GM19455 (cell line): ENCODE measurements around the gene APC.
A peak's percentile ranks its signal among the peaks of the same experiment; 100 is the strongest.
"Not testable (repeated sequence)": the region's sequence is repeated elsewhere in the genome, so short reads cannot be mapped to it uniquely, and the experiment has no call there.

Source experiments
- ATAC-seq: cut with Tn5 transposase; IDR thresholded peaks from one replicate; pipeline ENCODE4 v1.9.1; 2021; ENCODE audit not compliant: unreplicated experiment

The APC gene

DNA sequence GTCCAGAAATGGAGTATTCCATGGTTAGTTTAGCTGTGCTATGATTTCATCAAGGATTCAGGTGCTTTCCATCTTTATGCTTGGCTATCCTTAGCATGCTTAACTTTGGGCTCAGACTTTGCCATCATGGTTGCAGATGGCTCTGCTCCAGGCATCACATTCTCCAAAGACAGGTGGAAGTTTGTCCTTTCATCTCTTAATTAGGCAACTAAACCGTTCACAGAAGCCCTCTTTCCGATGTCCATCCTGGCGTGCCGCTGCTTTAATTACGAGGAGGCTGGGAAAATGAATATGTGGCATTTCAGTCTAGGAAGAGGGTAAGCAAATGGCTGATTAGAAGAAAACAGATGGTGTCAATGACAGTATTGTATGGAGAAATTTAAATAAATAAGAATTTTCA lies 24.5 kb upstream of the APC start:
- no peak for ATAC-seq

DNA sequence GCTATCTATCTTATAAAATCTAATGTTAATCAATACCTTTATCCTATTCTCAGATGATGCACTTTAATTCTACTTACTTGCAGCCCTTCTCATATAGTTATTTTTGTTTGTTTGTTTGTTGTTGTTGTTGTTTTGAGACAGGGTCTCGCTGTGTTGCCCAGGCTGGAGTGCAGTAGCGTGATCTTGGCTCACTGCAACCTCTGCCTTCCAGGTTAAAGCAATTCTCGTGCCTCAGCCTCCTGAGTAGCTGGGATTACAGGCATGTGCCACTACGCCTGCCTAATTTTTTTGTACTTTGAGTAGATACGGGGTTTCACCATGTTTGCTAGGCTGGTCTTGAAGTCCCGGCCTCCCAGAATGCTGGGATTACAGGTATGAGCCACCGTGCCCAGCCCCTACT lies 20.8 kb upstream of the APC start:
- not testable (repeated sequence) for ATAC-seq

DNA sequence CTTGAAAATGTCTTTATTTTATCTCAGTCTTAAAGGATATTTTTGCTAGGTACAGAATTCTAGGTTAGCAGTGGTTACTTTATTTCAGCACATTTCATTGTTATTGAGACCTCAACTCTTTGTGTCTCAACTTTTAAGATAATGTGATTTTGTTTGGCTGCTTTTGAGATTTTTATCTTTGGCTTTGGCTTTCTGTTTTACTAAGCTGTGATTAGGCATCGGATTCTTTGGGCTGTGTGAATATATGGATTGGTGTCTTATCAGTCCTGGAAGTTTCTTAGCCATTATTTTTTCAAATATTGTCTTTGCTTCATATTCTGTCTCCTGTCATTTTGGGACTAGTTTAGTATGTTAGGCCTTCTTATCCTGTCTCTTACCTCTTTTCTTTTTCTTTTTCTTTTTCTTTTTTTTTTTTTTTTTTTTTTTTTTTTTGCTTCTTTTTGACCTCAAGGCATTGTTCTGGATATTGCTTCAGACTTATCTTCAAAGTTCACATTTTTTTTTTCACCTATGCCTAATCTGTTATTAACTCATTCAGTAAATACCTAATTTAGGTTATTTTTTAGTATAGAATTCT lies 20.1 kb upstream of the APC start:
- ATAC-seq, result no peak

DNA sequence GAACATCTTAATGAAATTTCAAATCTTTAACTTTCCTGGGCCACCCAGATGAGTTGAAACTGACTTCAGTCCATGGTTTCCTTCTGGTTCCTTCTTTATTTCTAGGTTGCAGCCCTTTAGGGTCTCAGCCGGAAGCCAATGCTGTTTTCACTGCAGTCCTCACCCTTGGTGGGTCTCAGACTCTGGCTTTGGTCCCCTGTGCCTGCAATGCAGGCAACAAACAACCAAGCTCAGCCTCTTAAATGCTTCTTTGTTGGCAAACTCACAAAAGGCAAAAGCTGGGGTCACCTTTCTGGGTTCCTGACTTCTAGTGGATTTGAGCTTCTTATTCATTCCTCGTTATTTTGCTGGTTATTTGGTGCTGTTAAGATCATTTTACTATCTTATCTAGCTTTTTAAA lies 19.3 kb upstream of the APC start:
- no peak for ATAC-seq

DNA sequence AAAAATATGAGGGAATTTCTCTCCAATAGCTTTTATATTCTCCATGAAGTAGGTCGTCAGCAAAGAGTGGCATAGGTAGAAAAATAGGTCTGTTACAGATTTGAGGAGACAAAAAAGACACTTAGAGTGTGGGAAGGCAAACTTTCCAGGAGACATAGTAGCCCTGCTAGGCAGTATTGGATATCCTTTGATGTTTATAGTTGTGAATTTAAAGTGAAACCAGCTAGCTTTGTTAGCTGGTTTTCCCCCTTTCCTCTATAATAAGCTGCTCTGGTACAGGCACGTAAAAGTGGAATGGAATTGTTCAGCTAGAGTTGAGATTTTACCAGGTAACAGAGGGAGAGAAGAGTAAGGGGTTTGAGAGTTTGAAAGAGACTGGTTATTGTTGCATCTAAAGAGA lies 17.1 kb upstream of the APC start:
- ATAC-seq, result no peak

DNA sequence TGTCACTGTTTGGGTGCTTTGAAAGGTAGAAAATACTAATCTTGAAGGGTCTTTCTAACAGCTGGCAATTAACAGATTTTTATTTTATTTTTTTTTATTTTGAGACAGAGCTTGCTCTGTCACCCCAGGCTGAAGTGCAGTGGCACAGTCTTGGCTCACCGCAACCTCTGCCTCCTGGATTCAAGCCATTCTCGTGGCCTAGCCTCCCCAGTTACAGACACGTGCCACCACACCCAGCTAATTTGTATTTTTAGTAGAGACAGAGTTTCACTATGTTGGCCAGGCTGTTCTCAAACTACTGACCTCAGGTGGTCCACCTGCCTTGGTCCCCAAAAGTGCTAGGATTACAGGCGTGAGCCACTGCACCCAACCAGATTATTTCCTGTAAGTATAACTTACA lies 12.8 kb upstream of the APC start:
- ATAC-seq, result no peak

DNA sequence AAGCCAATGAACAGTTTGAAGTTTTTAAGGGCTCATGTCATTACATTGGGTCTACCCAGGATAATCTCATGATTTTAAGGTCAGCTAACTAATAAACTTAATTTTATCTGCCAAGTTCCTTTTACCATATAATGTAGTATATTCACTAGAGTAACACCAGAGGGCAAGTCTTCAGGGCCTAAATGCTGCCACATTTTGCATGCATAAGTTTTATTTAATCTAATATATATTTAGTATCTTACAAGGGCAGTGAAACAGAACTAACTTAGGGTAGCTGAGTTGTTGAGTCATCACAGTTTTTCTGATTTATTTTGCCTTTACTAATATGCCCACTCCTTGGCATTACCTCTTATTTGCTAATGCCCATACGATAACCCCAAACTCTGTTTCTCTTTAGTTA lies 8.1 kb upstream of the APC start:
- ATAC-seq, result no peak

DNA sequence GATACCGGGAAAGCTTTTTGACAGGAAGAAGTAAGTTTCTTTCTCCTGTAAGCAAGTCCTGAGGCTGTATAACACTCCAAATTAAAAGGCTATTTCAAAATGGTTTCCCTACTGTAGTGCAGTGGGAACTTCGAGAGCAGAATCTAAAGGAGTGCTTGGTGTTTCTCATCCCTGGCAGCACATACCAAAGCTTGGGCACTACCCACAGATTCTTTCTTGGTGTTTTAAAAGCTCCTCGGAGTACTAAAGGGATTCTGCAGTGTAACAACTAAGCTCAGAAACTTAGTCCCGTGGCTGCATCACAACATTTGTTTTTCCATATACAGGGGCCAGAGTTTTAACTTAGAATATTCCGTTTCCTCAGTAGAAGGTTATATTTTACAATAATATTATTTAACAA lies 5.6 kb upstream of the APC start:
- no peak for ATAC-seq

DNA sequence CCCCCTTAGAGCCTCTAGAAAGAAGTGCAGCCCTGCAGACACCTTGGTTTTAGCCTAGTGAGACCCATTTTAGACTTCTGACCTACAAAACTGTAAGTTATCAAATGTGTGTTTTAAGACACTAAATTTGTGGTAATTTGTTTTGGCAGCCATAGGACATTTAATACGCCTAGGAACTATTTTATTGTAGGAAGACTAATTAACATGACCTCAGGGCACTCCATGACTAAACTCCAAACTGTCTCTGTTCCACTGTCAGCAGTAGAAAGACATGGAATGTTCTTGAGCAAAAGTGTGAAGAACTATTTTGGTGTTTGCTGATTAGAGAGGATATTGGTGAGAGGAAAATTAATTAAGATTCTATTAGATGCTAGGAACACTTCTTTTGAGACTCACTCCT lies 4.1 kb upstream of the APC start:
- no peak for ATAC-seq

DNA sequence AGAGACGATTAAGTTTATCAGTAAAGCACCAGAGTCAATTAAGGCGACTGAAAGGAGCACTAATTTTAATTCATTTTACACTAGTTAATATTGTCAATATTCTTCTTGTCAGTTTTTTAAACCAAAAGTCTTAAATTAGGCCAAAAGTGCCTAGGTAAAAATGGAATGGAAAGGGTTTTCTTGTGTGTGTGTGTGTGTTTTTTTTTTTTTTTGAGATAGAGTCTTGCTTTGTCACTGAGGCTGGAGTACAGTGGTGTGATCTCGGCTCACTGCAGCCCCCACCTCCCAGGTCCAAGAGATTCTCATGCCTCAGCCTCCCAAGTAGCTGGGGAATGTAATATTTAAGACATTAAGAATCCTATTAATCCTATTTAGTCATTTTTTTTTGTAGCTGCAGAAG lies 3.1 kb upstream of the APC start:
- ATAC-seq, result no peak

DNA sequence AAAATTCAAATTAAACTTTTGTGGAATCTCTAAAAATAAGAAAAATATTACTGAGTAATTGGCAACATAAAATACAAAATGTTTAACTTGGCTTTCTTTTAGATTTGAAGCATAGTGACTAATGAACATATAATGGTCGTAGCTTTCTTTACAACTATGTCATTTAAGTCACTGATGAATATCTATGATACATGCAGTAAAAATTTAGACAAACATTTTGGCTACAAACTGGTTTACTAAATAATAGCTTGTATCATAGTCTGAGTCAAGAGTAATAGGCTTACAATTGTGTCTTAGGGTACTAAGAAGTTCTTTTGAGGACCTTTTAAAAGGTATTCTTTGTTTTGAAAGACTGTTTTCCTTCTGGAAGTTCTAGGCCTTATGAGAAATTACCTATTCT lies 2.0 kb upstream of the APC start:
- no peak for ATAC-seq

DNA sequence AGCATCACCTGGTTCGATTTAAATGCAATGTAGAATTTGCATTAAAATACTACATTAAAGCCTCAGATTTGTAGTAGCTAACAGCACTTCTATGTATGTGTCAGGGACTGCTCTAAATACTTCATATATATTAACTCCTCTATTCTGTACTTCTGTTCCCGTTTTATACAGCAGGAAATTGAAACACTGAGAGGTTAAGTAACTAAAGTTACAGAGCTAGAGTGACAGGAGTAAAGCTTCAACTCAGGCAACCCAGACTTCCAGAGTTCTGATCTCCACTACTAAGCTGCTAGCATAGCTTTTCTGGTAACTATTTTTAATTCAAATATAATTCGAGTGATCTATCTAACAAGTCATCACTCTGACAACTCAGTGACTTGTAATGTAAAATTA lies 619 bp upstream of the APC start:
- ATAC-seq, result peak; percentile 4

DNA sequence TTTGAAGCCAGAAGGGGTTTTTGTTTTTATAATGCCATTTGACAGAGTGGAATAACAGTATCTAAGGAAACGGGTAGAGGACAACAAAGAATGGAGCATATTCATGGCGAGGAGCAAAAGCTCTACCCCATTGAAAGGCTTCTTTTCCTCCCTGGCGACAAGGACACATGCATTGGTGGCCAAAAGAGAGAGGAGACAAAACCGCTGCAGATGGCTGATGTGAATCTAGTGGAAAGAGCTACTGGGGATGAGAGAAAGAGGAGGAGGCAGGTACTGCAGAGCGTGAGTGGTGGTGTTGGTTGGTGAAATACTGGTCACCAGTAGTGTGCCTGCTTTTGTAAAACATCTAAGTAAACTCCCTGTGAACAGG lies 491 bp downstream of the APC start:
- peak; percentile 26 for ATAC-seq

DNA sequence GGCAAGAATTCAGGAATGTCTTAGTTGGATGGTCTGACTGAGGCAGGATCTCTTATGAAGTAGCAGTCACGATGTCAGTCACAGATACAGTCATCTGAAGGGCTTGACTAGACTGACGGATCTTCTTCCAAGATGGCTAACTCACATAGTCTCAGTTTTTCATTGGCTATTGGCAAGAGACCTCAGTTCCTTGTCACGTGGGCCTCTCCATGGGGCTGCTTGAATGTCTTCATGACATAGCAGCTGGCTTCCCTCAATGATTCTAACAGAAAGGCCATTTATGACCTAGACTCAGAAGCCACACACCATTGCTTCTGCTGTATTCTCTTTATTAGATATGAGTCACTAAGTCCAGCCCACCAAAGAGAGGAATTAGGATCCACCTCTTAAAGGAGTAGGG lies 4.7 kb downstream of the APC start:
- ATAC-seq, result no peak

DNA sequence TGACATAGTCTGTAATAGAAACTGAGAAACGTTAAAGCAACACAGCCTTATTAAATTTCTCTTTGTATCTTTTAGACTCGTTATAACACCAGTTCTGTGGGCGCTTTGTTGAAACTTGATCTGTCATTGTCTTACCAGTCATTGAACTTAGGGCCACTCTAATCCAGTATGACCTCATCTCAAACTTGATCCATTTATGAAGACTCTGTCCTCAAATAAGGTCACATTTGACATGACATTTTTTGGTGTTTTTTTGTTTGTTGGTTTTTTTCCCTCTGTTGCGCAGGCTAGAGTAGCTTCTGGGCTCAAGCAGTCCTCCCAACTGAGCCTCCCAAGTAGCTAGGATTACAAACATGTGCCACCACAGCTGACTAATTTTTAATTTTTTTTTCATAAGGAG lies 5.9 kb downstream of the APC start:
- ATAC-seq, result no peak

DNA sequence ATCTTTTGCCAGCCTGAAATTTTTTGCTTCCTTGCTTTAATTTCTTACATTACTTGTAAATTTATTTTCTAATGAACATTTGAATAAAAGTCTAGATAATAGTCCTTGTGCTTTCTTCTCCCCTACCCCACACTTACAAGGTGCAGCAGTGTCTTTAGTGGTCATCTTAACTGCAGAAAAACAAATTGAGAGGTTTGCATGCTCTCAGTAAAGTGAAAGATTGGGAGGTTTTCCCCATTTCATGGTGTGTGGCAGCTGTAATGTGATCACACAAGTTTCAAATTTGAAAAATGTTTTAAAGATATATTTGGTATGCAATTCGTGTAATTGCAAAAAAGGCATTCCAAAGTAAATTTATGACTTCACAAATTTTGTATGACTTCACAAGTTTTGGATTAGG lies 14.7 kb downstream of the APC start:
- ATAC-seq, result no peak

DNA sequence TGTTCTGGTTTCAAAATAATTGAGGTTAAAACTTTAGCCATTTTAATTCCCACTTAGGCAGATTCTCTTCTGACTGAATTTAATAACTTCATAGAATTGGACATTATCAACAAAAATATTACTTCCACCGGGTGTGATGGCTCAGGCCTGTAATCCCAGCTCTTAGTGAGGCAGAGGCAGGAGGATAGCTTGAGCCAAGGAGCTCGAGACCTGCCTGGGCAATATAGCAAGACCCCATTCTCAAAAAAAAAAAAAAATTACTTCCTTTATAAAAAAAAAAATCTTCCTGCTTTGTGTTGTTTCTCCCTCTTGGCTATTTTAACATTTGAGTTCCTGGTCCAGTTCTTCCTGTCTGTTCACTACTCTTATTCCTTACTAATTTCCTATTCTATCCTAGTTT lies 18.0 kb downstream of the APC start:
- no peak for ATAC-seq

DNA sequence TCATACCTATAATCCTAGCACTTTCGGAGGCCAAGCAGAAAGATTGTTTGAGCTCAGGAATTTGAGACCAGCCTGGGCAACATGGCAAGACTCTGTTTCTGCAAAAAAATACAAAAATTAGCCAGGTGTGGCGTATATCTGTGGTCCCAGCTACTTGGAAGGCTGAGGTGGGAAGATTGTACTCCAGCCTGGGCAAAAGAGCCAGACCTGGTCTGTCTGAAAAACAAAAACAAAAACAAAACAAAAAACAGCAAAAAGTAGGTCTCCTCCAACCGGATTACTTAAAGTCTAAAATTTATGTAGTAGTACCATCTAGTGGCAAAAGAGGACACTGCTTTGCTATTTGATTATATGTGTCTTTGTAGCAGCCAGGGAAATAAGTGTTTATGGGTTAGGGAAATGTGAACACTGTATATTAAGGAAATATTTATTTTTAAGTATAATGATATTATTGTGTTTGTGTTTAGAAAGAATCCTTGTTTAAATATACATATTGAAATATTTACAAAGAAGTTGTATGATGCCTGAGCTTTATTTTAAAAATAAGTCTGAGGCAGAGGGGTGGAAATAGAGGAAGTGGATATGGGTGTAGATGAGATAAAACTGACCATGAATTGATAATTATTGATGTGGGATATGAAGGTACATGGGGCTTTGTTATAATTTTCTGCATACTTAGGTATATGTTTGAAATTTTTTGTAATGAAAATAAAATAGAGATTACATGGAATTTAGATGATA lies 20.0 kb downstream of the APC start:
- peak; percentile 90 for ATAC-seq

DNA sequence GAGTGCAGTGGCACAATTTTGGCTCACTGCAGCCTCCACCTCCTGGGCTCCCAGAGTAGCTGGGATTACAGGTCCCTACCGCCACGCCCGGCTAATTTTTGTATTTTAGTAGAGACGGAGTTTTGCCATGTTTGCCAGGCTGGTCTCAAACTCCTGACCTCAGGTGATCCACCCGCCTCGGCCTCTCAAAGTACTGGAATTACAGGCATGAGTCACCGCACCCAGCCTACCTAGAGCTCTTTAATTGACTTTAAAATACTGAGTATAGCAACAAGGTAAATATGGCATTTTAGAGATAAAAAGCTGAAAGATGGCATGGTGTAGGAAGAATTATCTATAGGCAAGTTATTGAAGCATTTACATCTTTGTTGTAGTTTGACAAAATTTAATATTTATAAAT lies 21.0 kb downstream of the APC start:
- ATAC-seq, result no peak

DNA sequence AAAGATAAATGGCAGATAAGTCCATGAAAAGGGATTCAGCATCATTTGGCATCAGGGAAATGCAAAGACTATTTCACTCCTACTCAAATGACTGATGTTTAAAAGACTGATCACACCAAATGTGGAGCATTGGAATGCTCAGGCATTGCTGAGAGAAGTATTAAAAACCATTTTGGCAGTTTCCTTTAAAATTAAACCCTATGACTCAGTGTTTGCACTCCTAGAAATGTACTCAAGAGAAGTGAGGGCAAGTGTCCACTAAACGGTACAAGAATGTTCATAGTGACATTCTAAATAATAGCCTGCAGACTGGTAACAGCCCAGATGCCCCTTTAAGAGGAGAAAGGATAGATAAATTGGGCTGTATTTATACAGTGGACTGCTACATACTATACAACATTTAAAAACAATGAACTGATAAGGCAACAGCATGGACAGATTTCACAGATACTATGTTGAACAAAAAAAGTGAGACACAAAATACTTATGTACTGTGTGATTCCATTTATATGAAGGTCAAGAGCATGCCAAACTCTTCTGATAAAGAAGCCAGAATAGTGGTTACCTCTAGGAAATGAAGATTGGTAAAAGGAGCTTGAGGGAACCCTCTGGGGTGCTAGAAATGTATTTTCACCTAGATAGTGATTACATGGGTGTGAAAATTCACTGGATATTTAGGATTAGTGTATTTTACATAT lies 24.6 kb downstream of the APC start:
- no peak for ATAC-seq

DNA sequence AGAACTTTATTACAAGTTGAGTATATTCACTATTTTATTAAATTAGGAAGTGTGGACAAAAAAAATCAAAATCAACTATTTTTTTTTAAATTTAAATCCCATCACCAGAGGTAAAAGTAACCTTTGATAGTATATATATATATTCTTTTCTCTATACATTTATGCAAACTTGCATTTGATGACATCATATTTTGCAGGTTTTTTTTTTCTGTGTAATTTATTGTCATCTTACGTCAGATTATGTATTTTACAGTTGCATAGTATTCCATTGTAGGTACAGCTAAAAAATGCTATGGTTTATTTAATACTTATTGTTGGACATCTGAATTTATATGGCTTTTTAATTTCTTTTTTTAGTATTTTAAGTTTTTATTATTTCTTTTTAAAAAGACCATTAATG lies 25.5 kb downstream of the APC start:
- ATAC-seq, result no peak

DNA sequence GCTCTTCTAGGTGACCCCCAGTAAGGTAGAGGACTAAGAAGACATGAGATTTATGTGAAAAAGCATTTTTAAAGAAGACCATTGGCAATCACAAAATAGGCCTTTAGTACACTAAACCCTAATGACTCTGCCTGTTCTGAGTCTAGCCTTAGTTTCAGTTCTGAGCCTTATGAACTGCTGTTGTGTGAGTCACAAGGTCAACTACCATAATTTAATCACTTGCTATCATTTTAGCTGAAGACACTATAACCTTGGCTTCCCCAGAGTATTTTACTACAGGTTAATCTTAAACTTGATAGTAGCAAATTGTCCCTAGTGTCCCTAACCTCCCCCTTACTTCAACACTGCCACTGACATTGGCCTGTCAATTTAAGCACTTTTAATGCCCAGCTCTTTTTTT lies 34.4 kb downstream of the APC start:
- no peak for ATAC-seq
